ENCODE measurements around the gene ANKRD44.
"Not testable (repeated sequence)": the region's sequence is repeated elsewhere in the genome, so short reads cannot be mapped to it uniquely, and the experiment has no call there.

GRCh38 chr2:197343968-197344367, 33.4 kb upstream of the ANKRD44 start:
- TF ChIP-seq CTCF (IDR thresholded peaks at IDR 0.05; ENCODE audit: low read depth, low read length); POLR2A (IDR thresholded peaks at IDR 0.05; ENCODE audit: extremely low read depth, insufficient read length); MYC (IDR thresholded peaks at IDR 0.05; ENCODE audit: low read depth, low read length); MAX (IDR thresholded peaks at IDR 0.05; ENCODE audit: low read depth, low read length): not testable (repeated sequence)

Measured in NB4 (cell line).